ENCODE results near the gene GAN. TPM values are rescaled to one million over a fixed set of nuclear protein-coding genes. Genes with fewer than 3 reads are reported as not detected.

GAN gene
- total RNA-seq, 4 donors from 2014 or later = 5.0 to 8.0 (median 6.4) TPM

DNA sequence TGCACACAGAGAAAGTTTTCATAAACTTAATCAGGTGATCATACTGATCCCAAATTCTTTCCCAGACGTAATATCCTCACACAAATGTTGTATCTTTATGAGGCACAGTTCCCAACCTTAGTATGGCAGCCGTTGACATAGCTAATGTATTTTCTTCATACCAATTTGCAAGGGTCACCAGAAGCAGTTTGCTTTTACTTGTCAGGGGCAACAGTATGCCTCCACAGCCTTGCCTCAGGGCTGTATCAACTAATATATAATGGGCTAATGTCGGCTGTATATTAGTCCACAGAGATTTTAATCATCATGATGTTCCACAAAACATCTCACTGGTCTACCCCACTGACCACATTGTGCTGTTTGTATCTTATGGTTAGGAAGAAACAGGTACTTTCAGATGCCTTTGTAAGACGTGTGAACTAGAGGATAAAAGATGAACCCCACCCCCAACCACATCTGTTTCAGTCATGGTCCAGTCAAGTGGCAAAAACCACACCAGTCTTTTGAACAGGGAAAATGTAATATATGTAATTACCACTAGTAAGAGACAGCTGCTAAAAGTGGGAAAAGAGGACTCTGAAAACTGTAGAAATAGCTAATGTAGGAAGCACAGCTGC lies 55.2 kb downstream of the GAN start:
- intact Hi-C loops (cut with DNase I; ENCODE audit: low total_unique reads) (no loop called here), in situ Hi-C loops (cut with MboI; ENCODE audit: low sequenced_read_pairs in 4 of 4) (no loop called here)
- ATAC-seq (no peak), DNase-seq (no peak)
- H3K9me3 ChIP-seq = no peaks in the 10 kb centered on the region
- H3K4me1 ChIP-seq = no peaks in the 10 kb centered on the region
- peaks cover 0 to 23% of the 10 kb centered on the region in 2 donors for H3K36me3 ChIP-seq
- TF ChIP-seq, protein P1, sequence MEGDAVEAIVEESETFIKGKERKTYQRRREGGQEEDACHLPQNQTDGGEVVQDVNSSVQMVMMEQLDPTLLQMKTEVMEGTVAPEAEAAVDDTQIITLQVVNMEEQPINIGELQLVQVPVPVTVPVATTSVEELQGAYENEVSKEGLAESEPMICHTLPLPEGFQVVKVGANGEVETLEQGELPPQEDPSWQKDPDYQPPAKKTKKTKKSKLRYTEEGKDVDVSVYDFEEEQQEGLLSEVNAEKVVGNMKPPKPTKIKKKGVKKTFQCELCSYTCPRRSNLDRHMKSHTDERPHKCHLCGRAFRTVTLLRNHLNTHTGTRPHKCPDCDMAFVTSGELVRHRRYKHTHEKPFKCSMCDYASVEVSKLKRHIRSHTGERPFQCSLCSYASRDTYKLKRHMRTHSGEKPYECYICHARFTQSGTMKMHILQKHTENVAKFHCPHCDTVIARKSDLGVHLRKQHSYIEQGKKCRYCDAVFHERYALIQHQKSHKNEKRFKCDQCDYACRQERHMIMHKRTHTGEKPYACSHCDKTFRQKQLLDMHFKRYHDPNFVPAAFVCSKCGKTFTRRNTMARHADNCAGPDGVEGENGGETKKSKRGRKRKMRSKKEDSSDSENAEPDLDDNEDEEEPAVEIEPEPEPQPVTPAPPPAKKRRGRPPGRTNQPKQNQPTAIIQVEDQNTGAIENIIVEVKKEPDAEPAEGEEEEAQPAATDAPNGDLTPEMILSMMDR (IDR thresholded peaks at IDR 0.05 in 4 of 5, conservative IDR thresholded peaks at IDR 0.05 in 1 of 5) = no peak
- no peak for TF ChIP-seq POLR2A (IDR thresholded peaks at IDR 0.05)
- H3K27ac ChIP-seq = no peak overlapping the region
- no peak overlapping the region for H3K4me3 ChIP-seq
- H3K27me3 ChIP-seq = no peaks in the 10 kb centered on the region

DNA sequence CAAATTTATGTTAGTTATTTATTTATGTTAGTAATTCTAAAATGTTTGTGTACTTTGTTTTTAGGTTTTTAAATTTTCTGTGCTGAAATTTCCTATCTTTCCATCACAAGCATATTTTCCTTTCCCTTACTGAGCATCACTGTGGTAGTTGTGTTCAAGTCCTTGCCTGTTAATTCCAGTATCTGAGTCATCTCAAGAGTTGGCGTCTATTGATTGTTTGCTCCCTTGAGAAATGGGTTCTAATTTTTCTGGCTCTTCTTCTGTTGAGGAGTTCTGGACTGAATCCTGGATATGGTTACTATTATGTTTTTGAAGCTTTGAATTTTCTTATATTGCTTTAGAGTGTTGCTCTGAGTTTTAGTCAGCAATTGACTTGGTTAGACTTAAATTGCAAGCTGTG lies 56.3 kb downstream of the GAN start:
- no peak for DNase-seq
- Histone ChIP-seq H3K27me3 (no peaks in the 10 kb centered on the region), H3K27ac (no peak overlapping the region), H3K36me3 (peaks cover 0 to 14% of the 10 kb centered on the region in 2 donors), H3K9me3 (no peaks in the 10 kb centered on the region), H3K4me3 (no peak overlapping the region), H3K4me1 (no peaks in the 10 kb centered on the region)
- in situ Hi-C loops (cut with MboI; ENCODE audit: low sequenced_read_pairs in 4 of 4) (no loop called here), intact Hi-C loops (cut with DNase I; ENCODE audit: low total_unique reads) (no loop called here)
- TF ChIP-seq, protein P1 (IDR thresholded peaks at IDR 0.05 in 4 of 5, conservative IDR thresholded peaks at IDR 0.05 in 1 of 5) = no peak
- TF ChIP-seq POLR2A (IDR thresholded peaks at IDR 0.05) = no peak
- ATAC-seq = no peak

DNA sequence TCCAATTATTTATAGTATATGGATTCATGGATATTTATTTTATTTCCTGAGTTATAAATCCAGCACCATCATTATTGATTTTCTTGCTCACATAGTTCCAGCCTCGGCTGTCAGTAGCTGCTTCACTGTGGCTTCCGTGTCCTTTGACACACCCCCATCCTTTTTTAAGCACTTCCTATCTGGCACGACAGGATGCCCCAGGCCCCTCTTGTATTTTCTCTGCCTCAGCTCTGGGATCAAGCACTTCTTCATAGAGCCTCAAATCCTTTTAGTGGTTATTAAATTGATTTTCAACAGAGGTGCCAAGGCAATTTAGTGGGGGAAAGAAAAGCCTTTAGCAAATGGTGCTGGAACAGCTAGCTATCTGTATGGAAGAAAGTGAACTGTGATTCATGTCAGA lies 59.8 kb downstream of the GAN start:
- no peaks in the 10 kb centered on the region for H3K9me3 ChIP-seq
- TF ChIP-seq, protein P1 (IDR thresholded peaks at IDR 0.05 in 4 of 5, conservative IDR thresholded peaks at IDR 0.05 in 1 of 5) = no peak
- TF ChIP-seq POLR2A (IDR thresholded peaks at IDR 0.05) = no peak
- DNase-seq = no peak
- no peak for ATAC-seq
- in situ Hi-C loops (cut with MboI; ENCODE audit: low sequenced_read_pairs in 4 of 4) (no loop called here), intact Hi-C loops (cut with DNase I; ENCODE audit: low total_unique reads) (no loop called here)
- no peak overlapping the region for H3K4me3 ChIP-seq
- H3K36me3 ChIP-seq = peaks cover 0 to 17% of the 10 kb centered on the region in 2 donors
- H3K27me3 ChIP-seq = no peaks in the 10 kb centered on the region
- no peaks in the 10 kb centered on the region for H3K4me1 ChIP-seq
- H3K27ac ChIP-seq = peak overlapping the region in 1 of 4 donors; percentile 16

DNA sequence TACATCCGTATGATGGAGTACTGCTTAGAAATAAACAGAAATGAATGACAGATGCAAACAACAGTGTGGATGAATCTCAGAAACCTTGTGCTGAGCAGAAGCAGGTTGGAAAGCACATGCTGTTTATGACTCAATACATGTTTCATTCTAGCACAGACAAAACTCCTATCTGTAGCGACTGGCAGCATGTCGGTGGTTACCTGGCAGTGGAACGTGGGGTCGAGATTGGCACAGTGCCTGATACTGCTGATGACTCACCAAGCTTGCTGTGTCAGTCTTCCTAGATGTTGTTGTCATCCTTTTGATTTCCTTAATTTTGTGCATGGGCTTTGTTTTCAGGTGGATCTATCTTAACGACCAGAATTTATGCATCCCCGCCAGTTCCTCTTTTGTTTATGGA lies 62.1 kb downstream of the GAN start:
- no peak for ATAC-seq
- Histone ChIP-seq H3K36me3 (peaks cover 0 to 17% of the 10 kb centered on the region in 2 donors), H3K27me3 (no peaks in the 10 kb centered on the region), H3K4me3 (no peak overlapping the region), H3K4me1 (no peaks in the 10 kb centered on the region), H3K27ac (no peak overlapping the region), H3K9me3 (no peaks in the 10 kb centered on the region)
- intact Hi-C loops (cut with DNase I; ENCODE audit: low total_unique reads) = no loop called here
- in situ Hi-C loops (cut with MboI; ENCODE audit: low sequenced_read_pairs in 4 of 4) = loop anchor here in 1 of 4 donors (25.0 kb wide), 1 partner anchor 510 kb away; no protein-coding TSS in a partner anchor
- DNase-seq = no peak
- TF ChIP-seq, protein P1 (IDR thresholded peaks at IDR 0.05 in 4 of 5, conservative IDR thresholded peaks at IDR 0.05 in 1 of 5) = no peak
- TF ChIP-seq POLR2A (IDR thresholded peaks at IDR 0.05) = no peak

DNA sequence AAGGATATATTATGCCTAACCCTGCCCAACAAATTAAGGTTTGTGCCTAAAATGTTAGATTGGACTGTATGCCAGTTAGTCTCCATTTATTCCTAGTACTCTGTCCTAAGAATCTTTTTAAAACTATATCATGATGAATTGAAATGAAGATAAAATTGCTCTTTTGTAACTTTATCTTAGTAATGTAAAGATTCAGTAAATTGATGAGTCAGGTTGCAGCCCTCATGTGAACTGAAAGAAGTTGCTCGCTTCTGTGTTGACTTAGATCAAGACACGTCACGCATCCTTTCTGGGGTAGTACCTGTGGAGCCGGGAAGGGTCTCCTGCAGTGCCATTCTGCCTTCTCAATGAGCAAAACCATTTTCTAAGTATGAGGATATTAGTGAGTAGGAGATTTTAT lies 63.3 kb downstream of the GAN start:
- no peak for TF ChIP-seq POLR2A (IDR thresholded peaks at IDR 0.05)
- TF ChIP-seq, protein P1 (IDR thresholded peaks at IDR 0.05 in 4 of 5, conservative IDR thresholded peaks at IDR 0.05 in 1 of 5) = no peak
- Histone ChIP-seq H3K4me3 (no peak overlapping the region), H3K27ac (no peak overlapping the region), H3K27me3 (no peaks in the 10 kb centered on the region), H3K9me3 (no peaks in the 10 kb centered on the region), H3K36me3 (peaks cover 0 to 17% of the 10 kb centered on the region in 2 donors), H3K4me1 (no peaks in the 10 kb centered on the region)
- intact Hi-C loops (cut with DNase I; ENCODE audit: low total_unique reads) = no loop called here
- ATAC-seq (no peak), DNase-seq (no peak)
- in situ Hi-C loops (cut with MboI; ENCODE audit: low sequenced_read_pairs in 4 of 4) = loop anchor here in 1 of 4 donors (25.0 kb wide), 1 partner anchor 509 kb away; no protein-coding TSS in a partner anchor
